ENCODE measurements around the gene KCNJ14. TPM values are rescaled to one million over a fixed set of nuclear protein-coding genes. Genes with fewer than 3 reads are reported as not detected.
A peak's percentile ranks its signal among the peaks of the same experiment; 100 is the strongest.
"Not testable (repeated sequence)": the region's sequence is repeated elsewhere in the genome, so short reads cannot be mapped to it uniquely, and the experiment has no call there.

The KCNJ14 gene
- total RNA-seq, 1 donor from 2014 or later = 0.27 TPM

- no peak for TF ChIP-seq CTCF (IDR thresholded peaks at IDR 0.05; ENCODE audit: borderline replicate concordance)
These were observed 26.7 kb downstream of the KCNJ14 start for GRCh38 chr19:48481846-48482639.

GRCh38 chr19:48483301-48483700 is 27.9 kb downstream of the KCNJ14 start:
- Histone ChIP-seq H3K27me3 (ENCODE audit: low read depth) (no peaks in the 10 kb centered on the region), H3K4me3 (no peak overlapping the region), H3K36me3 (peaks cover 8% of the 10 kb centered on the region), H3K9me3 (replicated peaks) (no peaks in the 10 kb centered on the region), H3K27ac (replicated peaks) (no peak overlapping the region), H3K4me1 (peaks cover 37% of the 10 kb centered on the region)
- DNase-seq = no peak
- TF ChIP-seq CTCF (IDR thresholded peaks at IDR 0.05; ENCODE audit: borderline replicate concordance) = no peak
- intact Hi-C loops (cut with micrococcal nuclease) = no loop called here

More at GRCh38 chr19:48481846-48482639, 26.7 kb downstream of the KCNJ14 start:
- Histone ChIP-seq H3K36me3 (peaks cover 21% of the 10 kb centered on the region), H3K4me3 (no peak overlapping the region), H3K9me3 (replicated peaks) (no peaks in the 10 kb centered on the region), H3K4me1 (peaks cover 28% of the 10 kb centered on the region), H3K27me3 (ENCODE audit: low read depth) (no peaks in the 10 kb centered on the region), H3K27ac (replicated peaks) (peak overlapping the region; percentile 94)
- intact Hi-C loops (cut with micrococcal nuclease) = no loop called here
- no peak for DNase-seq

- peaks cover 1% of the 10 kb centered on the region for H3K36me3 ChIP-seq
- no peak overlapping the region for H3K27ac ChIP-seq (replicated peaks)
- H3K27me3 ChIP-seq (ENCODE audit: low read depth) = no peaks in the 10 kb centered on the region
- no peak overlapping the region for H3K4me3 ChIP-seq
- peaks cover 39% of the 10 kb centered on the region for H3K4me1 ChIP-seq
- no peaks in the 10 kb centered on the region for H3K9me3 ChIP-seq (replicated peaks)
- DNase-seq = no peak
- intact Hi-C loops (cut with micrococcal nuclease) = no loop called here
- TF ChIP-seq CTCF (IDR thresholded peaks at IDR 0.05; ENCODE audit: borderline replicate concordance) = no peak
These were observed 29.0 kb downstream of the KCNJ14 start for GRCh38 chr19:48484247-48484893.

GRCh38 chr19:48484931-48485612 is 29.7 kb downstream of the KCNJ14 start:
- peaks cover 42% of the 10 kb centered on the region for H3K4me1 ChIP-seq
- no peak overlapping the region for H3K4me3 ChIP-seq
- no peak for DNase-seq
- no peaks in the 10 kb centered on the region for H3K36me3 ChIP-seq
- intact Hi-C loops (cut with micrococcal nuclease) = no loop called here
- no peak for TF ChIP-seq CTCF (IDR thresholded peaks at IDR 0.05; ENCODE audit: borderline replicate concordance)
- H3K9me3 ChIP-seq (replicated peaks) = no peaks in the 10 kb centered on the region
- no peaks in the 10 kb centered on the region for H3K27me3 ChIP-seq (ENCODE audit: low read depth)
- no peak overlapping the region for H3K27ac ChIP-seq (replicated peaks)

GRCh38 chr19:48486706-48487105 is 31.3 kb downstream of the KCNJ14 start:
- H3K4me3 ChIP-seq; H3K9me3 ChIP-seq (replicated peaks); H3K36me3 ChIP-seq; DNase-seq; H3K27ac ChIP-seq (replicated peaks); intact Hi-C loops (cut with micrococcal nuclease); H3K27me3 ChIP-seq (ENCODE audit: low read depth): not testable (repeated sequence)
- peaks cover 39% of the 10 kb centered on the region for H3K4me1 ChIP-seq
